HG03060 (cell line): ENCODE results near the gene TLCD3B.
"Not testable (repeated sequence)": the region's sequence is repeated elsewhere in the genome, so short reads cannot be mapped to it uniquely, and the experiment has no call there.

Source experiments
- ATAC-seq: cut with Tn5 transposase; IDR thresholded peaks from one replicate; pipeline ENCODE4 v1.9.1; 2021; ENCODE audit warnings: low read depth, moderate number of reproducible peaks; ENCODE audit not compliant: unreplicated experiment

The TLCD3B gene

GRCh38 chr16:30063278-30063892, 32.3 kb upstream of the TLCD3B start:
- no peak for ATAC-seq

- no peak for ATAC-seq
Observed at GRCh38 chr16:30060836-30061554, 29.9 kb upstream of the TLCD3B start.

- ATAC-seq = no peak
Observed at GRCh38 chr16:30060346-30060745, 29.3 kb upstream of the TLCD3B start.

GRCh38 chr16:30054959-30055553, 24.0 kb upstream of the TLCD3B start:
- no peak for ATAC-seq

- ATAC-seq = no peak
Observed at GRCh38 chr16:30054451-30054850, 23.4 kb upstream of the TLCD3B start.

- ATAC-seq = no peak
Observed at GRCh38 chr16:30053376-30054015, 22.4 kb upstream of the TLCD3B start.

- ATAC-seq = peak; percentile 71
Observed at GRCh38 chr16:30052671-30053372, 21.8 kb upstream of the TLCD3B start.

- no peak for ATAC-seq
Observed at GRCh38 chr16:30051518-30051917, 20.4 kb upstream of the TLCD3B start.

- no peak for ATAC-seq
Observed at GRCh38 chr16:30049871-30050270, 18.8 kb upstream of the TLCD3B start.

GRCh38 chr16:30046588-30046987, 15.5 kb upstream of the TLCD3B start:
- ATAC-seq = no peak

- ATAC-seq = no peak
Observed at GRCh38 chr16:30046178-30046577, 15.1 kb upstream of the TLCD3B start.

- ATAC-seq = no peak
Observed at GRCh38 chr16:30041841-30042240, 10.8 kb upstream of the TLCD3B start.

GRCh38 chr16:30040690-30041089, 9.6 kb upstream of the TLCD3B start:
- not testable (repeated sequence) for ATAC-seq

GRCh38 chr16:30040221-30040620, 9.2 kb upstream of the TLCD3B start:
- ATAC-seq = no peak

- ATAC-seq = no peak
Observed at GRCh38 chr16:30033270-30033669, 2.2 kb upstream of the TLCD3B start.

- no peak for ATAC-seq
Observed at GRCh38 chr16:30032083-30032819, 1.2 kb upstream of the TLCD3B start.

- no peak for ATAC-seq
Observed at GRCh38 chr16:30031477-30031918, 427 bp upstream of the TLCD3B start.

GRCh38 chr16:30030011-30030685, 923 bp downstream of the TLCD3B start:
- no peak for ATAC-seq

- ATAC-seq = no peak
Observed at GRCh38 chr16:30028438-30029076, 2.5 kb downstream of the TLCD3B start.
